Hematopoietic multipotent progenitor cell treated with erythropoietin and hydrocortisone succinate and interleukin-3 and kit ligand, for 6 days (in vitro differentiated cells): ENCODE data around the gene PTPN21.
A peak's percentile ranks its signal among the peaks of the same experiment; 100 is the strongest.

Source experiments
- DNase-seq: peaks from one replicate; pipeline ENCODE4 v3.0.0-alpha.2; 2015

The PTPN21 gene

DNA sequence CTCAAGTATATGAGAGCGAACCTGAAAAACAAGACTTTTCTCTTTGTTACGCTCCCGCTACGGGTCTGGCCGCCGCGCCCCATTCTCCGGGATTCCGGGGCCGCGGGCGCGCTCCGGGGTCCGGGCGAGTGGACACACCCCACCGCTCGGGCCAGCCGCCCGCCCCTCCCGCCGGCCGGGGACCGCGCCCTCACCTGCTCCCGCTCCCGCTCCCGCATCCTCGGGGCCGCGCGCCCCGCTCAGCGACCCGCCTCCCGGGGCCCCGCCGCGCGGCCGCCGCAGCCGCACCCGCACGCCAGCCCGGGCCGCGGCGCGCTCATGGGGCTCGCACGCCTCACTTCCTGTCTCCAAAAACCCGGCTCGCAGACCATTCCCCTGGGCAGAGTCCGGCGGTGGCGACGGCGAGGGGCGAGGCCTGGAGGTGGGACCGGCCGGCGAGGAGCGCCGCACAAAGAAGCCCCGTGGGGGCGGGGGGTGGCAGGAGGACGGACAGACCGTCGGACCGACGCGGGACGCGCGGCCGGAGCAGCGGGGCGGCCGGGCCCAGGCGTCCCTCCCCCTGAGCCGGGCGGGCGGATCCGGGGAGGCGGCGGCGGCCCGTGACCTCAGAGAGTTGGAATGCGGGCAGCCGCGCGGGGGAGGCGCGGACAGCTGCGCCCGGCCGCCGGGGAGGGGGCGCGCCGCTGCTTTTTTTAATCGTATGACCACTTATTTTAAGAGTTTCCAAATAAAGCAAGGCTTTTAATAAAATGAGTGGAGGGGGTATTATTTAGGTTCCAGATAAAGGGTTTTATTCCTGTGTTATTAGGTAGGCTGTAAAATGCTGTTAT lies at the start of gene PTPN21:
Gene PTPN21, minus strand, starts transcription at position 551 of the 830 bp plus-strand sequence. CDS start 4,590 bp downstream, outside the sequence.
- DNase-seq = no peak

GRCh38 chr14:88604212-88604611 lies 49.4 kb upstream of the PTPN21 start:
- DNase-seq = no peak

- no peak for DNase-seq
These were observed 45.1 kb upstream of the PTPN21 start for GRCh38 chr14:88599761-88600439.

DNA sequence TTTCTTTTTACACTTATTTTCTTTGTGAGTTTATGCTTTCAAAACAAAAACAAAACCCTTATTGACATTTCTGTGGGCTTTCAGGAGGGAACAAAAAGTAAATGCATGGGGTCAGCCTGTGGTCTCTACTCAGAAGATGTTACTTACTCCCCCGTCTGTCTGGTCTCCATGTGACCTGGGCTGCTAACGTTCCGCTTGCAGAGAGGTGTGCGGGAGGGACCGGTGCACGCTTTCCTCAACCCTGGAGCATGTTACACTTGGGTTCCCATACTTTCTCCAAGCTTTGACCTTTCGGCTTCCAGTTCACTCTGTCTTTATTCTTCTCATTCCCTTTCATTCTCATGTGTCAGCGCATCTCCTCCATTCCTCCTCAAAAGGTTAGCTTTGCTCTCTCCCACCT lies 44.5 kb upstream of the PTPN21 start:
- DNase-seq = no peak

DNA sequence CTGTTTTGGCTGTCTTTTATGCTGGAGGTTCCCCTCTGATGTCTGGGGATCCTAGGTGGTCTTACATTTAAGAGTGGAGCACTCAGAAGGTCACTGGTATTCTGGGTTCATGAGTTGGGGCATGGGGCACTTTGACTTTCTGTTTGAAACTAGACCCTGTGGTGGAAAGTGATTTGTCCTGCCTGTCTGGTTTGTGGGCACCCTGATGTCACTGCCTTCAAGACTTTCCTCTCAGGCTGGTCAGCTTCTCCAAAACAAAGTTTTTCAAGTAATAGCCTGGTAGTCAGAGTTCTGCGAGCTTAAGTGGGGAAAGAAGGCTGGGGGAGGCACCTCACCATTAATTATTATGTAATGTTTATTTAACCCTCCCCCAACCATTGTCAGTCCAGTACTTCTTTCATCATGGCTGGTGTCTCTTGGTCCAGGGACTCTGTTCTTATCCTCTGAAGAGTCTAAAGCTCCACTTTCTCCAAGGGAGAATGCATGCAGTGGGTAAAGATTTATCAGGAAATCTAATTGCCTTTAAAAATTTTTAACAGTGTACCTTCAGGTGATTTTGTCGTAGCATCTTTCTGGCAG lies 43.4 kb upstream of the PTPN21 start:
- DNase-seq = no peak

GRCh38 chr14:88597601-88598000 lies 42.8 kb upstream of the PTPN21 start:
- DNase-seq = no peak

DNA sequence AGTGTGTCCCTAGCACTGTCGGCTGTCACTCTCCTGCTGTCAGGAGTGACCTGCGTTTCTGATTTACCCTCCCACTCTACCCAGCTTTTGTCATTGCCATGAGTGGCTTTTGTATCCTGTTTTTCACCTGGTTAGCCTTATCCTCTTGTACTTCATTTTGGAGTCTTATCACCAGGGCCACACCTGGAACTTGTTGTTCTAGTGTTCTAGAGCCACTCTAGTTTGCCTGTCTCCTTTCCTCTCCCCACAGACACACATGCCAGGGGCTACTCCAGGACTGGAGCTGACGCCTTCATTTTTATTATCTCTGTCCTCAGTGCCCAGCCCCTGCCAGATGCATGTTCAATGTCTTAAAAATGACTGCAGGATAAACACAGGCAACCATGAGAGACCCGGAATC lies 42.2 kb upstream of the PTPN21 start:
- DNase-seq = peak; percentile 9

- no peak for DNase-seq
These were observed 37.2 kb upstream of the PTPN21 start for GRCh38 chr14:88592031-88592430.

DNA sequence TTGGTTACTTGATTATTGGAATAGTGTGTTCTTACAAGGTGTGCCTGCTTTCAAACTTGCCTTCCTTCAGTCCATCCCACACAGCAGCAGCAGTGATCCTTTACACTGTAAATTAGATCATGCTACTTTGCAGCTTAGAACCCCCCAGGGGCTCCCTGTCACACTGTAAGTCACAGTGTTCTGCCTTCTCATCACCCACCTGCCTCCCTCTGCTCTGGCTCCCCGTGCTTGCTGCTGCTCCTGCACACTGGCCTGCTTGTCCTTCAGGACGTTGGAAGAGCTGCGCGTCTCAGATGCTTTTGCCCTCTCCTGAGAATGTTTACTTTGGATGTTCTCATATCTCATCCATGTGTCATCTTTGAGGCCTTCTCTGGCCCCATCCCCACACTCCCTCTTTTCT lies 35.4 kb upstream of the PTPN21 start:
- DNase-seq = no peak

DNA sequence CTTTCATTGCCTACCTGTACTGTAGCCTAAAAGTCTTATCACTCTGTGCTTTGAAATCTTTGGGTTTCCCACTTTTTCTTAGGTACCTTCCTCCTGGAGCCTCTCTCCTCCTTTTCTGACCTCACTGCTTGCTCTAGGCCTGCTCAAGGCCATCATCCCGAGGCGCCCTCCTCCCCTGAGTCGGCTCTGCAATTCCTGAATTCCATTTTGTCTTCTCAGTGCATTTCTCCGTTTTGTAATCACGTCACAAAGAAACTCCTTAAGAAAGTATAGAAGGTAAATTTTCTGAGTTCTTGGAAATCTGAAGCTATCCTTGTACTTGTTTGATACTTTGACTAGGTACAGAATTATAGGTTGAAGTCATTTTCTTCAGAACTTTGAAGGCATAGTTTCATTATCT lies 33.3 kb upstream of the PTPN21 start:
- DNase-seq = no peak

GRCh38 chr14:88584451-88584850 lies 29.6 kb upstream of the PTPN21 start:
- DNase-seq = no peak

DNA sequence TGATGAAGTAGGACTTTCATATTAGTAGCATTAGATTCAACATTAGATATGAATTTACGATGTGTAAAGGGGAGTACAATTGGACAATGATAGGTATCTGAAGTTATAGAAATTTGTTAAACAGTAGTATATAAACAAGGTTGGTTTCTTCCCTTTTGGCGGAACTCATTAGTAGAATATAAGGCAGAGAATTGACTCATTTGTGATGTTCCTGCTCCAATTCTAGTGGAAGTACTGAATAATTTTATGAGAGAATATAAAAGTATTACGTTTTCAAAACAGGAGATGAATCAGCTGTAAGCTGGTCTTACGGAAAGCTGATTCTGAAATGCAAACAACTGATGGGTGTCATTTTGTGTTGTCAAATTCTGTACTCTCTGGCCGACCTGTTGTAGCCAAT lies 21.4 kb upstream of the PTPN21 start:
- no peak for DNase-seq

- no peak for DNase-seq
These were observed 17.3 kb upstream of the PTPN21 start for GRCh38 chr14:88572117-88572516.

DNA sequence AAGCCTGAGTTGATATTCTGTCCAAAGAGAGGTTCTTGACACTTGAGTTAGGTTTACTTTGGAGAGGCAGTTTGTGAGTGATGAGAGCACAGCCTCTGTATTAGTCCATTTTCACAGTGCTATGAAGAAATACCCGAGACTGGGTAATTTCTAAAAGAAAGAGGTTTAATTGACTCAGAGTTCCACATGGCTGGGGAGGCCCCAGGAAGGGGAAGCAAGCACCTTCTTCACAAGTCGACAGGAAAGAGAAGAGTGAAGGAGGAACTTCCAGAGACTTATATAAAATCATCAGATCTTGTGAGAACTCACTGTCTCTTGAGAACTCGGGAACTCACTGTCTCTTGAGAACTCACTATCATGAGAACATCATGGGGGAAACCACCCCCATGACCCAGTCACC lies 13.4 kb upstream of the PTPN21 start:
- no peak for DNase-seq

DNA sequence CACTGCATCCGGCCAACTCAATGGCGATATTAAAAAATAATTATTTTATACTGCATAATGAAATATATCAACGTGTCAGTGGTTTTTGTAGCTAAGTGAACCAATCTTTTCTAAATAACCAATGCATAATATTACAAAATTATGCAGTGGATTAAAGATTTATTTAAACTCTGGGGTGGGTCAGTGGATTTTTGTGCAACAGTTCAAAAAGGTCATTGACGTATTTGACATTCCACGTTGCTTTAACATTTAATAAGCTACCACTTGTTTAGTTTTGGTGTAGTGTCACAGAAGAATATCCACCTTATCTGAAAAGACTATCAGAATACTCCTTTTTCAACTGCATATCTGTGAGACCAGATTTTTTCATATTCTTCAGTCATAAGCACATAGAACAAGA lies 10.6 kb upstream of the PTPN21 start:
- no peak for DNase-seq

DNA sequence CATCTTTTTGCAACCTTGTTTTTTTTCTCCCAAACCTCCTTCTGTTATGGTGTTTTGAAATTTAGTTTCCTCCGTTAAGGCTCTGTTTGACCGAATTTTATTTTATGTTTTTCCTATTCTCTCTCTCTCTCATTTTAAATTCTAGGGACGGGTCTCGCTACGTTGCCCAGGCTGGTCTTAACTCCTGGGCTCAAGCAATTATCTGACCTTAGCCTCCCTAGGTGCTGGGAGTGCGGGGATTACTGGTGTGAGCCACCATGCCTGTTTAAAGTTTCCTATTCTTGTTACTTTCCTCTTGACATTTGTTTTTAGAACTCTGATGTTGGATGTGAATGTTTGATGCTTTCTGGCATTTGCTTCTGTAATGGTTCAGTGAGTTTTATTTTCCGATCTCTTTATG lies 9.0 kb upstream of the PTPN21 start:
- DNase-seq = no peak

DNA sequence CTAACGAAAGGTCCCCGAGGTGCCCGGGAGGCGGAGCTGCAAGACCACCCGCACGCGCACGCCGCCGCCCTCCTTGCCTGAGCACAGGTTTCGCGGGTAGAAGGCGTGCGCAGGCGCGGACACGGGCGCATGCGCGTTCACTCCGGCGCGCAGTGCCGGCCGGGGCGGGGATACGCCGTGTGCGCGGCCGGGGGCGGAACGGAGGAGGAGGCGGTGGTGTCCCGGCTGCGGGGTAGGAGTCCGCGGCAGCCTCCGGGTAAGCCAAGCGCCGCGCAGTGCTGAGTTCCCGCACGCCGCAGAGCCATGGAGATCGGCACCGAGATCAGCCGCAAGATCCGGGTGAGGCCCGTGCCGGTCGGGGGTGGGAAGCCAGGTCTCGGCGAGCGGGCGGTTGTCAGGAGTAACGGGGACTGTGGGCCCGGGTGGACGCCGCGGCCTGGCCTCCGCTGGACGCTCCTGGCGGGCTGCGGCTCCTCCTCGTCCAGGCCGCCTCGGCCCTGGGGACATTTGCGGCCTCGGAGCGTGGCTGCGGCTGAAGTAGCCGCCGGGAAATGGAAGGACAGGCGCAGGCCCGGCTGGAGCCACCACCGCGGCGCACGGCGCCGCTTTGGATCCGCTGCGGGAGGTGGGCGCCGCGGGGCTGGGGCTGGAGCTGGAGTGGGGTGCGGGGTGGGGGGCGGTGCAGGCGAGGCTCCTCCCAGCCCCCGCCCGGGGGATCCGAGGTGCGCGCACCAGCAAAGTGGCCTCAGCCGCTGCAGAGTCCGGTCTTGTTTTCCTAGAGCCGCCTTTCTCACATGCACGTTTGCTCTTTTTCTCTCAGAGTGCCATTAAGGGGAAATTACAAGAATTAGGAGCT lies 8.3 kb upstream of the PTPN21 start, which contains the start of gene ZC3H14:
Gene ZC3H14, plus strand, starts transcription at position 207 of the 856 bp plus-strand sequence. Its CDS starts 97 bp downstream, at position 304.
- peak; percentile 91 for DNase-seq

- DNase-seq = no peak
These were observed 7.7 kb upstream of the PTPN21 start for GRCh38 chr14:88562532-88562830.

DNA sequence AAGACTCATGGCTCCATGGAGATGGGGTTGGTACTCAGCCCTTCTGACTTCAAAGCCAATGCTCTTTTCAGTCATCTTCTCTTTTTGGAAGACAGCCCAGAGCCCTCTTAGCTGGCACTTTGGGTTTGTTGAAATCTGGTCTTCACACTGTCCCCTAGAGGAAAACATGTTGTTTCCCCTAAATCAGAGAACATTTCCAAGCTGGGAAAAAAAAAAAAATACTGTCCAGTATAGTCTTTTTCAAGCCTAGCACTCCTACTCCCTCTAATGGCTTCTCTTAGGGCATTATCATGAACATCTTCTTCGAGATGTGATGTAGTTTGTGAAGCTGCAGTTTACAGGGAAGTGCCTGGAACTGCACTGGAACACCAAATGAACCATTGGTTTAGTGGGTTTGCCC lies 5.0 kb upstream of the PTPN21 start:
- no peak for DNase-seq

DNA sequence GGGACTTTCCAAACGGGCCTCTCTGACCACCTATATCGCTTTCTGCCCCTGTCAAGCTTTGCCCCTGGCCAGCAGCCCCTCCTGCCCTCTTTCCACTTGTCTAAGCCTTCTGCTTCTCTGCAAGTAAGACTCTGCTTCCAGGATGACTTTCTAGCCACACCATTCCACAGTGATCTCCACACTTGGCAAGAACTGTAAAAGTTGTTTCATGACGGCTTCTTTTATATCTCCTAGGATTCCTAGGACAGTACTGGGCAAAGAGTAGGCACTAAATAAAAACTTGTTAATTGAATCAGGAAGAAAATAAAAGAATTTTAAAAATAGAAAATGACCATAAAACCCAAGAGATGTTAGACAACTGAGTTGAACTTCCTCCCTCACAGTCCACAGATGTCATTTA lies 1.8 kb upstream of the PTPN21 start:
- no peak for DNase-seq

DNA sequence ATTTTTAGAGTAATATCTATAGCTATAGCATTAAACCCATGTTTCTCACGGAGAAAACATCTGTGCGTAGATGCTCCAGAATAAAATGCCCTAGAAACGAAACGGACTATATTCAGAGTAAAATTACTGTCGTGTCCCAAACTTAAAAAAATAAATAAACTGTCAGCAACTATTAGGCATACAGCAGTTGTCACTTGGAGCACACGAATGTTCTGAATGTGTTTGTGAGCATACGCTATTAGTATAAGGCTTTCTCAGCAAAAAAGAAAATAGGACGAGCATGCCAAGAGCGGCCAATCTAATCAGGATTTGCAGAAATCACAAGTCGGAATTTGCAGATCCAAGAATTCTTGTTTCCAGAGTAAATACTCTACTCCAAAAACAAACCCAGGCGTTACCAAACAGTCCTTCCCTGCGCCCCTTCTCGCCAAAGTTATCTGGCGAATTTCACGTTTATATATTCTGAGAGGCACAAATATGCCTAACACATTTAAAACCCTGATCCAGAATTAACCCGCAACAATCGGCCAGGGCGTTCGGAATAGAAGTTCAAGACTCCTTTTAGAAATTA lies 836 bp downstream of the PTPN21 start:
- no peak for DNase-seq

- no peak for DNase-seq
These were observed 1.9 kb downstream of the PTPN21 start for GRCh38 chr14:88552876-88553275.

DNA sequence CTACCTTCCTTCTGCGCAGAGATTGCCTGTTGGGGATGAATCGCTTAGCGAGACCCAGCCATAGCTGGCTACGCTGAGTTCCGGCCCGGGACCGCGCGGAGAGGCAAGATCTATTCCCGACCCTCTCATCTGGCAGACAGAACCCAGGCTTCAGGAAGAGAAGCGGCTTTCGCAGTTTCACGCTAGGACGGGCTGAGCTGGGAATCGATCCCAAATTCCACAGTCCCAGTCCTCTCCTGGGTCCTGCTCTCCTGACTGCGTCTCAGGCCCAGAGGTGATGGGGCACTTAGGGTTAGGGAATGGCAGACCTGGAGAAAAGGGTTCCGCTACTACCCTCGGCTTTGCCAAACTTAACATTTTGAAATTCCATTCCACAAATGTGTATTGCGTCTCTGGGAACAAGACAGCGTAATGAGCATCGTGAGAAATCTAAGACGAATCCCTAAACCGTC lies 2.8 kb downstream of the PTPN21 start:
- DNase-seq = no peak
